ENCODE measurements around the gene RNF186.

Gene RNF186

GRCh38 chr1:19775317-19775716, 39.8 kb downstream of the RNF186 start:
- TF ChIP-seq TAF1 (IDR thresholded peaks at IDR 0.05; ENCODE audit: borderline replicate concordance, insufficient read depth, low read length) (no peak), FOXP2 (optimal IDR thresholded peaks at IDR 0.05; ENCODE audit: borderline replicate concordance, extremely low read depth, extremely low read length, insufficient read depth) (no peak), POLR2AphosphoS5 (IDR thresholded peaks at IDR 0.05; ENCODE audit: low read depth, low read length) (no peak), REST (IDR thresholded peaks at IDR 0.05; ENCODE audit: insufficient read depth in 1 of 2, low read depth in 2 of 2, low read length in 2 of 2) (no peak), SIN3A (IDR thresholded peaks at IDR 0.05; ENCODE audit: borderline replicate concordance, insufficient read depth, low read length) (no peak)

- TF ChIP-seq TAF1 (IDR thresholded peaks at IDR 0.05; ENCODE audit: borderline replicate concordance, insufficient read depth, low read length) (no peak), FOXP2 (optimal IDR thresholded peaks at IDR 0.05; ENCODE audit: borderline replicate concordance, extremely low read depth, extremely low read length, insufficient read depth) (no peak)
These were observed 40.8 kb downstream of the RNF186 start for GRCh38 chr1:19774180-19774785.

GRCh38 chr1:19773485-19773884, 41.6 kb downstream of the RNF186 start:
- TF ChIP-seq SIN3A (IDR thresholded peaks at IDR 0.05; ENCODE audit: borderline replicate concordance, insufficient read depth, low read length) (no peak), POLR2AphosphoS5 (IDR thresholded peaks at IDR 0.05; ENCODE audit: low read depth, low read length) (no peak), FOXP2 (optimal IDR thresholded peaks at IDR 0.05; ENCODE audit: borderline replicate concordance, extremely low read depth, extremely low read length, insufficient read depth) (no peak), REST (IDR thresholded peaks at IDR 0.05; ENCODE audit: insufficient read depth in 1 of 2, low read depth in 2 of 2, low read length in 2 of 2) (no peak)

- no peak for TF ChIP-seq REST (IDR thresholded peaks at IDR 0.05; ENCODE audit: insufficient read depth in 1 of 2, low read depth in 2 of 2, low read length in 2 of 2)
- no peak for TF ChIP-seq FOXP2 (optimal IDR thresholded peaks at IDR 0.05; ENCODE audit: borderline replicate concordance, extremely low read depth, extremely low read length, insufficient read depth)
- TF ChIP-seq SIN3A (IDR thresholded peaks at IDR 0.05; ENCODE audit: borderline replicate concordance, insufficient read depth, low read length): no peak
- TF ChIP-seq TAF1 (IDR thresholded peaks at IDR 0.05; ENCODE audit: borderline replicate concordance, insufficient read depth, low read length): no peak
- TF ChIP-seq POLR2AphosphoS5 (IDR thresholded peaks at IDR 0.05; ENCODE audit: low read depth, low read length): no peak
These were observed 43.0 kb downstream of the RNF186 start for GRCh38 chr1:19772053-19772452.

GRCh38 chr1:19771350-19771749, 43.7 kb downstream of the RNF186 start:
- TF ChIP-seq POLR2AphosphoS5 (IDR thresholded peaks at IDR 0.05; ENCODE audit: low read depth, low read length) (no peak), SIN3A (IDR thresholded peaks at IDR 0.05; ENCODE audit: borderline replicate concordance, insufficient read depth, low read length) (no peak), REST (IDR thresholded peaks at IDR 0.05; ENCODE audit: insufficient read depth in 1 of 2, low read depth in 2 of 2, low read length in 2 of 2) (no peak), FOXP2 (optimal IDR thresholded peaks at IDR 0.05; ENCODE audit: borderline replicate concordance, extremely low read depth, extremely low read length, insufficient read depth) (no peak), TAF1 (IDR thresholded peaks at IDR 0.05; ENCODE audit: borderline replicate concordance, insufficient read depth, low read length) (no peak)
